Medulla oblongata (tissue), 1 donor: ENCODE results near the gene HLA-DMB.

Experiments
- DNase-seq: peaks from one replicate; pipeline ENCODE4 v3.0.0-alpha.2; 2015; ENCODE audit errors: extremely low spot score

Gene HLA-DMB

GRCh38 chr6:32971581-32972352 lies 30.9 kb upstream of the HLA-DMB start:
- DNase-seq, result peak; percentile 100

GRCh38 chr6:32971242-32971580 lies 30.4 kb upstream of the HLA-DMB start:
- no peak for DNase-seq

DNA sequence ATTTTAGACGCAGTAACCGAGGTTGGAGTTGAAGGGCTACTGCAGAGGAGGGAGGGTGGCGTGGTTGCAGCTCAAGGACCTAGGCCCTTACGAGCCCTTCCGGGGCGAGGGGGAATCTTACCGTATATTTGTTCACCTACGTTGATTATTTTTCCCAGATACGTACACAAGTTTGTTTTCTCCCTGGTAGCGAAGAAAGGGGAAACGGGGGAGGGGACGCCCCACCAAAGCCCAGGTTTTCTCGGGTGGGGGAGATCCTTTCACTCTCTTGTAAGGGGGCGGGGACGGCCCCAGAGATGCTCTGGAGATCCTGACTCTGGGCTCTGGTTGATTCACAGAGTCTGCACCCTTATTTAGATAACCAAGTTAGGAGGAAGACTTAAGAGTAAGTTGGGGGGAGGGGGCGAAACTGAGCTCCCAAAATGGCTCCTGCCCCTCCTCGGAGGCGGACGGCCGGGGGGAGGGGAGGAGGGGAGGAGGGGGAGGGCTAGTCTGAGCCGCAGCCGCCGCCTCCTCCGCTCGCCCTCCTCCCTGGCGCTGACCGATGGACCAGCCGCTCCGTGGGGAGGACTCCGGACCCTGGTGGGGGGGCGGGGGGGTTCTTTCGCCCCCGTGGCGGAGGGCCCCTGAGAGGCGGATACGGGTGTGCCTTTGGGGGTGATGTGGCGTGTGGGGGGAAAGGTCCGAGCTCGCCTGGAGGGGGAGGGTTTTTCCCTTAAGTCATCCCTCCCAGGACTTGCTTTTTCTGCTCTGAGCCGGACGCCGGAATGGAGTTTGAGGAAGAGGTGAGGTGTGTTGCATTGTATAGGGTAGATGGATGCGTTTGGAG lies 29.8 kb upstream of the HLA-DMB start:
- peak; percentile 84 for DNase-seq

- peak; percentile 84 for DNase-seq
Observed at GRCh38 chr6:32969685-32970412, 29.0 kb upstream of the HLA-DMB start.

GRCh38 chr6:32968867-32969684 lies 28.2 kb upstream of the HLA-DMB start:
- DNase-seq, result peak; percentile 86

DNA sequence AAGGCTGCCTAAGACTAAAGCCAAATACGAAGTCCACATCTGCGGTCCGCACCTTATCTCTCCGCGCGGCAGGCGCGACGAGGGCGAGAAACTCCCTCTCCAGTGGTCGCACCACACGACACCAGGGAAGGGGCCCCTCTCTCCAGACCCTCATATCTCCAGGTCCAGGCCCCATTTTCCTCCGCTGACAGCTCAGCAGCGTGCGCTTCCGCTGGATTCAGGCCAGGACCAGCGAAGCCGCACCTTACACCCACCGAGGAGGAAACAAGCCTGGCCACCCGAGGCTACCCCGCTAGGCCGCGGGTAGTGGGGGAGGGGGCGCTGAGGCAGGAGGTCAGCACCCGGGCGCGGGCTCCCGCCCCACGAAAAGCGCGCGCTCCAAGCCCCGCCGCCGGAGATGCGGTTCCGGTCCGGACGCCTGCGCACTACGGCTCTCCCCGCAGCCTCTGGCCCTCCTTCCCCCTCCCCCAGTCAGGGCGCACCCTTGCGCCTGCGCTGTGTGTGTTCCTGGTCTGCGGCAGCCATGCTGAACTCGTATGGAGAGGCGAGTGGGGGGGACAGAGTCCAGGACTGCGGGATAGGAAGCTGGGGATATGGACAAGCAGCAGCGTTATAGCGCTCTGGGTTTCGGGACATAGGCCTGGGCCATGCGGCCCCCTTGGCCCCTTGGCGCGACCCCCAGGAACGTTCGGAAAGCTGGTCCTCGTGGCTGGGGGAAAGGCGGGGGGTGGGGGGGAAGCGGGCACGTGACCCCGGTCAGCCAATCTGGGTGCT lies 27.5 kb upstream of the HLA-DMB start, which contains the start of gene BRD2:
BRD2 (plus strand) TSS at position 502 of the 774 bp plus-strand sequence. CDS start 4,305 bp downstream, outside the sequence.
- DNase-seq, result peak; percentile 99

DNA sequence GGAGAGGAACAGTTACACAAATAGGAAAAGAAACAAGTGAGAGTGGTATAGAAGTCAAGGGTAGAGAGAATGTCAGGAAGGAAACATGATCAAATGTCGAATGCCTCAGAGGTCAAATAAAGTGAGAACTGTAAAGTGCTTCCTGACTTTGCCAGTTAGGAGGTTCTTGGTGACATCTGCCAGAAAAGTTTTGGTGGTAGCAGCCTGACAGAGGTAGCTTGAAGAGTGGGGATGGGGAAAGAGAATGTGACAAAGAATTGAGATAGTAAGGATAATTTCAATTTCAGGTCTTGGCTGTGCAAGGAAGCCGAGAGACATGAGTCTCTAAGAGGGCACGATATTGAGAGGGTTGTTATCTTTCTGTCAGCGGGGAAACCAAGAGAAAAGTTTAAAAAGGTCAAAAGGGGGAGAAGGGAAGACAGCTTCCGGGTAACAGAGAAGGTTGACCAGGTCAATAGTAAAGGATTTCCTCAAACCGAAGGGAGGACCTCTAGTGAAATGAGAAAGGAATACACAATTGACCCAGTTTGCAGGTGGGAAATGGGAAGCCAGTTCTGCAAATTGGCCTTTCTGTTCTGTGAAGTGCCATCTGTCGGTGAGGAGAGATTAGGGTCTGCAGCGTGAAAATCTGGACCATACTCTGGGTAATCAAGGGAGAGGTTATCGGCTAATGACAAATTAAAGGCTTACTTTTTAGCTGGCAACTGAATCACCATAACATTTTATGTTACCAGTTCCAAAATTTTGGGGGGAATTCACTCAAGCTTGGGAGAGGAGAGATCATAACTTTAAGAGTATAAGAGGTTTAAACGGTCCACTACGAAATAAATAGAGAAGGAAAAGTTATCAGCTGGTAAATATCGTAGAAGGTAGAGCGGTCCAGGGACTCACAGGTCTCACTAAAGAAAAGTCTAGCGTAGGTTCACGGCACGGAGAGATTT lies 26.6 kb upstream of the HLA-DMB start:
- peak; percentile 88 for DNase-seq

- DNase-seq, result no peak
Observed at GRCh38 chr6:32964776-32965175, 23.9 kb upstream of the HLA-DMB start.

- no peak for DNase-seq
Observed at GRCh38 chr6:32963866-32964265, 23.0 kb upstream of the HLA-DMB start.

- no peak for DNase-seq
Observed at GRCh38 chr6:32962213-32962826, 21.5 kb upstream of the HLA-DMB start.

- DNase-seq, result no peak
Observed at GRCh38 chr6:32960563-32960962, 19.7 kb upstream of the HLA-DMB start.

DNA sequence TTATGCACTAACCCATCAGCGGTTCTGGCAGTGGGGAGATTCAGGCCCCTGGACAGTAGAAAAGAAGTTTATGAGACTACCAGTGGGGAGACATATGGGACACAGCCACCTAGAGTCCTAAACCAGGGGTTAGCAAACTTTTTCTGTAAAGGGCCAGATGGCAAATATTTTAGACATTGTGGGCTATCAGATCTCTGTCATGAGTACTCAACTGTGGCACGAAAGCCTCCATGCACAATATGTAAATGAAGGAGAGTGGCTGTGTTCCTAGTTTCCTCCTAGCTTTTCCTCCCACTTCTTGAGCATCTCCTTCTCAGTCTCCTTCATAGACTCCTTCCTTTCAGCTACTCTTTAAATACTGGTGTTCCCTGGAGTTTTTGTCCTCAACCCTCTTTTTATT lies 15.3 kb upstream of the HLA-DMB start:
- no peak for DNase-seq

DNA sequence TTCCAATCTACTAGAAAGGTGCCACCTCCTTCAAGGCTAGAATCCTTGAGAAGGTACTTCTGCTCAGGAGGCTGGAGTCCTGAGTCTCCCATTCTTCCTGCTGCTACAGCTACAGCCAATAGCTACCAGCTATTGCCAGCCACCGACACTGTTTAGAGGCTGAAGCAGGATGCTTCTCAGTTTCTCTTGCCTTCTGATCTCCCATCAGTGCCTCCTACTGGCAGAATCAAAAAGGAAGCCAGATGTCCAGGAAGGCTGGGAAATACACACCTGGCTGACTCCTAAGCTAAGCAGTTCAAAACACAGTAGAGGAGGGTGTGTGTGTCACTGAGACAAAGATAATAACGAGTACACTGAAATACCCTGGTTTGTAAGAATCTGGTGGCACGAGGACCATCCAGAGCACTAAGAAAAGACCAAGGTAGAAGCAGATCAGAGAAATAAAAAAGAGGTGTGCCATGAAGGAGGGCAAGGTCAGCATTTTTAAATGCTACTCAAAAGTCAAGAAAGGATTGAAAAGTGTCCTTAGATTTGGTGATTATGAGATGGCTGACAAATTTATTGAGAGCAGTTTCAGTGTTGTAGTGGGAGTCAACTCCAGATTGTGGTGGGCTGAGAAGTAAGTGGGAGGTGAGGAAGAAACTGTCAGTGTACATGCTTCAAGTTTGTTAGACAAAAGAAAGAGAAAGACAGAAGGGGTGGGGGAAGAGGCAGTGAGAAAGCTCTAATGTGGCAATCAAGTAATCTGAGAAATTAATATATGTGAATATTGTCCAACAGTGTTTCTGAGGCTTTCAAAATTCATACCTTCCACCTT lies 14.4 kb upstream of the HLA-DMB start:
- no peak for DNase-seq

GRCh38 chr6:32954267-32954666 lies 13.4 kb upstream of the HLA-DMB start:
- DNase-seq, result no peak

- DNase-seq, result no peak
Observed at GRCh38 chr6:32953775-32954174, 12.9 kb upstream of the HLA-DMB start.

DNA sequence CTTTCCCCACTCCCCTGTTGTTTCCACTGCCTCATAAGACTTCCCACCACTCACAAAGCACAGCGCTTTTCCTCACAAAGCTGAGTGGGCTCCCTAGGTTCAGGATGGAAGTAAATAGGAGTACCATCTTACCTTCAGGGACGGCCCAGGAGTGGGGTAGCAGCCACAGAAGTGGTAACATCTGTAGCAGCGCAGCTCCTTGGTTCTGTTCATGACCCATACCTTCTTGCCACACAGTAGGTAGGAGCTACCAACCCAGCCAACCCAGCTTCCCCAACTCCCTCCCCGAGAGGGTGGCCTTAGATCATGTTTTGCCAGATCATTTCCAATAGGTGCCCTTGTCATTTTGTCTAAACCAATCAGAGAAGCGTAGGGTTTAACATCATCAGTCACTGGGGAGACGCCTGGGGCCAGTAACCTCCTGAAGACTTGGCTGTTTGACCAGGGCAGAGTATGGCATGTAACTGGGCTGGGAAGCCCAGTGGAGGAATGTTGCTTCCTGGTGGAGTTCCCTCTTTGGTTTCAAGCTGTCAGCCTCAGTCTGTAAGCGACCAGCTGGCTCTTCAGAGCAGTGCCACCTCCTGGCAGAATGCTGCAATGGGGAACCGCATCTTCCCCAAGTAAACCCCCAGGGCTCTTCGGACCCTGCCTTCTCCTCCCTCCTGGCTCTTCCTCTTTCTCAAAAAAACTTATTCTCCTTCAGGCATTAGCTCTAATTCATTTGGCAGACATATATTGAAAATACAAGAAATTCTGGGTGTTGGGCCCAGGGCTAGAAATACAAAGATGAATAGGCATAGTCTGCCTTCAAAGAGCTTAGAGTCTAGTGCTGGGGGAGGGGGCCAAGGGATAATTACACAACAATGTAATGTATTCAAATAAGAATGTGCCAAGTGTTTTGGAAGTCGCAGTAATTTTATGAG lies 12.2 kb upstream of the HLA-DMB start, which contains the start of gene HLA-DMA:
HLA-DMA (minus strand) TSS at position 281 of the 923 bp plus-strand sequence; CDS start at position 220, 61 bp downstream.
- DNase-seq, result peak; percentile 97

DNA sequence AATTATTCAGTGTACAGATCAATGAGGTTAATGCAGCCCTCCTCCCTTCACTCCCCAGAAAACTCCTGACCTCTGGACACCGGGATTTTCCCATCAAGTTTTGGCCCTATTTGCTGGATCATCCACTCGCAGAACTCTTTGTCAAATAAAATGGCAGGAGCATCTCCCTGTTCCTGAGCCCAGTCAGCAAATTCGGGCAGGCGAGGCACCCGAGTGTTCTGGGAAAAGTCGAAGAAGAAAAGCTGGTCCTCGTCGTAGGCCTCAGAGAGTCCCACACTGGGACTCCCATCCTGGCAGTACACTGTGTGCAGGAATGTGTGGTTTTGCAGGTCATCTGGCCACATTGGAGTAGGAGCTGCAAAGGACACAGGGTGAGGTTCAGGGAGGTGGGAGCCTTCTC lies 9.6 kb upstream of the HLA-DMB start:
- DNase-seq, result no peak
